Osteoblast (primary cell): ENCODE results near the gene RAVER1. TPM values are rescaled to one million over a fixed set of nuclear protein-coding genes. Genes with fewer than 3 reads are reported as not detected.
"Not testable (repeated sequence)": the region's sequence is repeated elsewhere in the genome, so short reads cannot be mapped to it uniquely, and the experiment has no call there.

ENCODE experiments used
- DNase-seq: peaks from one replicate; pipeline ENCODE4 v3.0.0; 2011; ENCODE audit warnings: low spot score, mixed read lengths; ENCODE audit not compliant: insufficient read length; ENCODE audit errors: missing footprints
- H2AFZ ChIP-seq: 2 replicates; pipeline ENCODE4 v1.6.0; 2011; ENCODE audit warnings: mild to moderate bottlenecking, low read length
- H3K27ac ChIP-seq: 2 replicates; pipeline ENCODE4 v1.5.1; 2011; ENCODE audit warnings: mild to moderate bottlenecking, low read depth, low read length, moderate library complexity
- H3K27me3 ChIP-seq: 2 replicates; pipeline ENCODE4 v1.6.0; 2012; ENCODE audit warnings: mild to moderate bottlenecking, control low read depth, inconsistent platforms, low read length, moderate library complexity; ENCODE audit not compliant: insufficient read depth
- H3K36me3 ChIP-seq: 2 replicates; pipeline ENCODE4 v1.5.1; 2011; ENCODE audit warnings: mild to moderate bottlenecking, low read length, control low read depth, moderate library complexity; ENCODE audit not compliant: insufficient read depth
- H3K4me1 ChIP-seq: 2 replicates; pipeline ENCODE4 v1.5.1; 2011; ENCODE audit warnings: mild to moderate bottlenecking, low read length, control low read depth, moderate library complexity; ENCODE audit not compliant: insufficient read depth
- H3K4me2 ChIP-seq: 2 replicates; pipeline ENCODE4 v1.6.0; 2011; ENCODE audit warnings: mild to moderate bottlenecking, low read length; ENCODE audit not compliant: insufficient read depth
- H3K4me3 ChIP-seq: fragments of 200-600 bp; sonication (generic); 3 replicates; pipeline ENCODE4 v1.5.1; 2012; ENCODE audit warnings: mild to moderate bottlenecking, low read length, inconsistent platforms; ENCODE audit not compliant: insufficient read depth
- H3K79me2 ChIP-seq: 2 replicates; pipeline ENCODE4 v1.6.0; 2012; ENCODE audit warnings: mild to moderate bottlenecking, low read length, control low read depth, inconsistent platforms; ENCODE audit not compliant: insufficient read depth
- H3K9me3 ChIP-seq: 2 replicates; pipeline ENCODE4 v1.5.1; 2011; ENCODE audit warnings: low read depth, low read length, control low read depth
- H4K20me1 ChIP-seq: 2 replicates; pipeline ENCODE4 v1.6.0; 2012; ENCODE audit warnings: mild to moderate bottlenecking, low read length, control low read depth; ENCODE audit not compliant: insufficient read depth
- total RNA-seq: library from RNA; depleted of rRNA; stranded (reverse); fragments of >200 nt; gene quantifications from 2 replicates; pipeline ENCODE4 v1.2.3, GENCODE V29; 2012
- TF ChIP-seq, protein P1 (sequence below): IDR thresholded peaks from 2 replicates; pipeline ENCODE4 v1.5.1; 2011; ENCODE audit warnings: mild to moderate bottlenecking, low read depth, low read length, moderate library complexity; ENCODE audit errors: extremely low read depth

The RAVER1 gene
- total RNA-seq, 1 donor: 8.0 TPM

DNA sequence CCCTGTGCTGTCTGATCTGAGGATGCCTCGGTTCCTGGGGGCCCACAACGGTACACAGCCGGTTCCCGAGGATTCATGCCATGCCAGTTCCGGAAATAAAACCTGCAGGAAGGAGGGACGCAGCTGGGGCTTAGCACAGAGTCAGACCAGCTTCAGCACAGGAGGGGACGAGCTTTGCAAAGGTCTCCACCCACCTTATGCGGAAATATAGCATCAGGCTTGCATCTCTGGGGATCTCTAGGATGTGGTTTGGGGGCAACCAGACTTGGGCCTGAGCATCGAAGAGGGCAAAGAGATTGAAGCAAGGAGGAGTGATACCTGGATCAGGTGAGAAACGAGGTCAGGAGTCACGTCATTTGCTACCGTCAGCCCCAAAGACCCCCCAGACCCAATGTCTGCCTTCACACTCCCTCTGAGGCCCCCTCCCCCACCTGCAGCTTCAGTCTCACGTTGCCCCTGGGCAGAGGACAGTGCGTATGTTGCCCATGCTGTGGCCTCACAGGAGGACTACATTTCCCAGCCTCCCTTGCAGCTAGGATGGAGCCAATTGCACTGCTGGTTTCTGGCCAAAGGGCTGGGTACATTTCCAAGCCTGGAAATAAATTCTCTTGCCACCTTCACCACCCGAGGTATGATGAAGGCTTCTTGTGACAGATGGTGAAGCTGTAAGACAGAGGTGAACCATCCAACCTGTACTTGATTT is 34.9 kb upstream of the RAVER1 start:
- H3K36me3 ChIP-seq: peaks cover 28% of the 10 kb centered on the region
- no peaks in the 10 kb centered on the region for H3K27me3 ChIP-seq

DNA sequence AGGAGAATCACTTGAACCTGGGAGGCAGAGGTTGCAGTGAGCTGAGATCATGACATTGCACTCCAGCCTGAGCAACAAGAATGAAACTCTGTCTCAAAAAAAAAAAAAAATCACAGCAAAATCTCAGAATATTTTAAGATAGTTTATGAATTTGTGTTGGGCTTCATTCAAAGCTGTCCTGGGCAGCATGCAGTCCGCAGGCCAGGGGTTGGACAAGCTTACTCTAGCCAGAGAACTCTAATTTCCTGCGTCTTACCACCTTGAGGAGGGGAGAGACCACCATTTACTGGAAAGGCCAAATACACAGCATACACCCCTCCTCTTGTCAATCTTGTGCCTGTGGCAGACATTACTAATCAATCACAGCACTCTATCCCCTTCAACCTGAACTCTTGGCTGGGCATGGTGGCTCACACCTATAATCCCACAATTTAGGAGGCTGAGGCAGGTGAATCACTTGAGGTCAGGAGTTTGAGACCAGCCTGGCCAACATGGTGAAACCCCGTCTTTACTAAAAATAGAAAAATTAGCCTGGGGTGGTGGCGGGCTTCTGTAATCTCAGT is 33.7 kb upstream of the RAVER1 start:
- H3K9me3 ChIP-seq, H3K27ac ChIP-seq, H3K4me2 ChIP-seq, H3K4me1 ChIP-seq, H3K4me3 ChIP-seq, H4K20me1 ChIP-seq, H3K27me3 ChIP-seq, H3K79me2 ChIP-seq, H2AFZ ChIP-seq: not testable (repeated sequence)
- H3K36me3 ChIP-seq: peaks cover 28% of the 10 kb centered on the region
- peak; percentile 66 for DNase-seq

More for the DNA sequence above, 34.9 kb upstream of the RAVER1 start:
- Histone ChIP-seq H3K4me1 (no peaks in the 10 kb centered on the region), H4K20me1 (peaks cover 6% of the 10 kb centered on the region), H3K9me3 (no peaks in the 10 kb centered on the region), H3K4me2 (no peak overlapping the region), H3K4me3 (no peak overlapping the region), H3K79me2 (no peaks in the 10 kb centered on the region), H3K27ac (no peak overlapping the region), H2AFZ (no peak overlapping the region)
- peak; percentile 66 for DNase-seq
- TF ChIP-seq, protein P1, sequence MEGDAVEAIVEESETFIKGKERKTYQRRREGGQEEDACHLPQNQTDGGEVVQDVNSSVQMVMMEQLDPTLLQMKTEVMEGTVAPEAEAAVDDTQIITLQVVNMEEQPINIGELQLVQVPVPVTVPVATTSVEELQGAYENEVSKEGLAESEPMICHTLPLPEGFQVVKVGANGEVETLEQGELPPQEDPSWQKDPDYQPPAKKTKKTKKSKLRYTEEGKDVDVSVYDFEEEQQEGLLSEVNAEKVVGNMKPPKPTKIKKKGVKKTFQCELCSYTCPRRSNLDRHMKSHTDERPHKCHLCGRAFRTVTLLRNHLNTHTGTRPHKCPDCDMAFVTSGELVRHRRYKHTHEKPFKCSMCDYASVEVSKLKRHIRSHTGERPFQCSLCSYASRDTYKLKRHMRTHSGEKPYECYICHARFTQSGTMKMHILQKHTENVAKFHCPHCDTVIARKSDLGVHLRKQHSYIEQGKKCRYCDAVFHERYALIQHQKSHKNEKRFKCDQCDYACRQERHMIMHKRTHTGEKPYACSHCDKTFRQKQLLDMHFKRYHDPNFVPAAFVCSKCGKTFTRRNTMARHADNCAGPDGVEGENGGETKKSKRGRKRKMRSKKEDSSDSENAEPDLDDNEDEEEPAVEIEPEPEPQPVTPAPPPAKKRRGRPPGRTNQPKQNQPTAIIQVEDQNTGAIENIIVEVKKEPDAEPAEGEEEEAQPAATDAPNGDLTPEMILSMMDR: no peak

DNA sequence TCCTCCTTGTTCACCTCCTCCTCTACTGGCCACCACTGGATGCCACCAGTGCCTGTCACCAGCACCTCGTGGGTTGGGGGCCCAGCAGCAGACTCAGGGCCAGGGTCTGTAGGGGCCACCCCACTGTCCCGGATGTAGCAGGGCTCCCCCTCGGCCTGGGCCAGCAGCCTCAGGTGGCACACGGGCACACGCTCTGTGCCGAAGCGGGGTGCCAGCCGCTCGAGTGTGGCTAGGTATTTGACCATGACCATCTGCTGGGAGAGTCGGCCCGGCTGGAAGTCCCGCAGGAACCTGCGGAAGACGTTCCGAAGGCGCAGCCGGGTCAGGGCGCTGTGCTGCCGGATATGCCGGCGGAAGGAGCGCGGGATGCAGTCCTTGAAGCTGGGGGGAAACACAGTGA is 32.2 kb upstream of the RAVER1 start:
- Histone ChIP-seq H3K4me1 (no peaks in the 10 kb centered on the region), H3K36me3 (peaks cover 33% of the 10 kb centered on the region), H3K4me3 (no peak overlapping the region), H3K27ac (no peak overlapping the region), H2AFZ (no peak overlapping the region), H3K79me2 (no peaks in the 10 kb centered on the region), H3K27me3 (no peaks in the 10 kb centered on the region), H3K4me2 (no peak overlapping the region), H3K9me3 (no peaks in the 10 kb centered on the region), H4K20me1 (peaks cover 6% of the 10 kb centered on the region)
- no peak for DNase-seq
- TF ChIP-seq, protein P1: no peak

DNA sequence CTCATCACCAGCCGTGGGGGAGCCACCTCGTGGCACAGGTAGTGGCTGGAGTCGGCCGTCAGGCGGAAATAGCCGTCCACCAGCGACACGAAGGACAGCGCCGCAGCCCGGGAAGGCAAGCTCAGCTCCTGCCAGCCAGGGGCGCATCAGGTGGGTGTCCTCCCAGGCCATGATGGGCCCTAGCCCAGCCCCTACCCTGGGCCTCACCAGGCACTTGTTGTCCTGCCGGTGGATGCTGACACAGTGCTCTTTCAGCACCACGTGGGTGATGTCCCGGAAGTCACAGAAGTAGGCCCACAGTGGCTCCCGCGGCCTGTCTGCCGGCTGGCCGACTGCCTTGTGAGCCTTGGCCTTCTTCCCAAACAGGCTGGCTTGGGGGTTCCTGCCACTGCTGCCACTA is 31.3 kb upstream of the RAVER1 start:
- Histone ChIP-seq H3K4me2 (no peak overlapping the region), H3K36me3 (peaks cover 33% of the 10 kb centered on the region), H2AFZ (no peak overlapping the region), H3K4me1 (no peaks in the 10 kb centered on the region), H3K27ac (no peak overlapping the region), H3K79me2 (no peaks in the 10 kb centered on the region), H3K9me3 (no peaks in the 10 kb centered on the region), H3K4me3 (no peak overlapping the region), H3K27me3 (no peaks in the 10 kb centered on the region), H4K20me1 (peaks cover 6% of the 10 kb centered on the region)
- TF ChIP-seq, protein P1: no peak
- DNase-seq: peak; percentile 55
